ENCODE results near the gene OPCML.

DNA sequence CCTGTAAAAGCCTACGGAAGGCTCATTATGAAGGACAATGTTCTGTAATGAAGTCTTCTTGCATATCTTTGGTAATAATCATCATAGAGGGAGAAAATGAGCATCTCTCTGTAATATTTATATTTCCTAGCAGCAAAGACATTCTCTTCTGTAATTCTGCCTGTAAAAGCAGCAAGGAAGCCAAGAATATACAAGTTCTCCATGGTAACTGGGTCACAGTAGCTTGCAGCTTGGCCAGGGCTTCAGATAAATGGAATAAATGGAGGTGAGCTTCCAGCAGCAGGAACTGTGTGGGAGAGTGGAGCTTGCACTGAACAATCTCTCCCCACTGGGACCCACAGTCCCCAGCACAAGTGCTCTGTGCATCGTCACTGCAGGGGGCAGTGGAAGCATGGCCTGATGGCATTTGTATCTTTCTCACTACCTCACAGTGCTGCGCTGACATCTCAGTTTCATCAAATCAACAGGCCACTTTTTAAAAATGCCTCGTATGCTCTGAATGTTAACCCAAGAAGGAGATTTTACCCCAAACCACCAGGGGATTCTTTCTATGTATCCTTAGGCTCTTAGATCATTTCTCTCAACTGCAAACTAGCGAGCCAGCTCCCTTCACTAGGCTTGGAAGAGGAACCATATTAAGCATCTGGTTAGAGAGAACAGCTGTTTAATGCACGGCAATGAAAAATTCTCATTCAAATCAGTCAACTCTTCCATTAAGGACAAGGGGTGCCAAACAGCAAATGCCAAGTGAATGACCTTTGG, 1059.7 kb downstream of the OPCML start:
- TF ChIP-seq, protein P1, sequence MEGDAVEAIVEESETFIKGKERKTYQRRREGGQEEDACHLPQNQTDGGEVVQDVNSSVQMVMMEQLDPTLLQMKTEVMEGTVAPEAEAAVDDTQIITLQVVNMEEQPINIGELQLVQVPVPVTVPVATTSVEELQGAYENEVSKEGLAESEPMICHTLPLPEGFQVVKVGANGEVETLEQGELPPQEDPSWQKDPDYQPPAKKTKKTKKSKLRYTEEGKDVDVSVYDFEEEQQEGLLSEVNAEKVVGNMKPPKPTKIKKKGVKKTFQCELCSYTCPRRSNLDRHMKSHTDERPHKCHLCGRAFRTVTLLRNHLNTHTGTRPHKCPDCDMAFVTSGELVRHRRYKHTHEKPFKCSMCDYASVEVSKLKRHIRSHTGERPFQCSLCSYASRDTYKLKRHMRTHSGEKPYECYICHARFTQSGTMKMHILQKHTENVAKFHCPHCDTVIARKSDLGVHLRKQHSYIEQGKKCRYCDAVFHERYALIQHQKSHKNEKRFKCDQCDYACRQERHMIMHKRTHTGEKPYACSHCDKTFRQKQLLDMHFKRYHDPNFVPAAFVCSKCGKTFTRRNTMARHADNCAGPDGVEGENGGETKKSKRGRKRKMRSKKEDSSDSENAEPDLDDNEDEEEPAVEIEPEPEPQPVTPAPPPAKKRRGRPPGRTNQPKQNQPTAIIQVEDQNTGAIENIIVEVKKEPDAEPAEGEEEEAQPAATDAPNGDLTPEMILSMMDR (IDR thresholded peaks at IDR 0.05), result no peak
- TF ChIP-seq POLR2AphosphoS5 (IDR thresholded peaks at IDR 0.05; ENCODE audit: low read depth, low read length), result no peak
